Stimulated activated CD8-positive, alpha-beta memory T cell treated with anti-CD3 and anti-CD28 coated beads, Interleukin-7, amount 100 ng/mL, for 48 hours (primary cell): ENCODE data around the gene MIA2.
"Not testable (repeated sequence)": the region's sequence is repeated elsewhere in the genome, so short reads cannot be mapped to it uniquely, and the experiment has no call there.

Source experiments
- DNase-seq, 2 donors: peaks; one replicate each; pipeline ENCODE4 v3.0.0-alpha.2; 2020; ENCODE audit warnings: low read depth in 1 of 2; ENCODE audit errors: extremely low read depth in 1 of 2

Gene MIA2

DNA sequence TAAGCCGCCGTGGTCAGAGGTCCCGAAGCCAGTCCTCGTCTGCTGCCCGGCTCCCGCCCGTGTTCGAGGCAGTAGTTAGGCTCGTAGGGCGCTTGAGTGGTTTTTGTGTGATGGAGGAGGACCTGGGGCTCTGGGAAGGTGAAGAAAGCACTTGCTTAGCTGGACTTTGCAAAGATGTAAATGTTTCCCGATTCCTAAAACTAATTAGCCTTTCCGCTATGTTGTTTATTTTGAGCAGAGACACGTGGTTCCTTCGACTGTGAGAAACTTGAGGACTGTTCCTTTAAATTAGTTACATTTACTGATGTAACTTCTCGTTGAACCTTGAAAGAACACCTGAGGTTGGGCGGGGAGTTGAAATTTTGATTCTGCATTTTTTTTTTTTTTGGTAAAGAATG lies 33.9 kb downstream of the MIA2 start:
- no peak for DNase-seq

GRCh38 chr14:39268393-39268792 lies 34.7 kb downstream of the MIA2 start:
- no peak for DNase-seq

- no peak for DNase-seq
These were observed 39.2 kb downstream of the MIA2 start for GRCh38 chr14:39272918-39273317.

DNA sequence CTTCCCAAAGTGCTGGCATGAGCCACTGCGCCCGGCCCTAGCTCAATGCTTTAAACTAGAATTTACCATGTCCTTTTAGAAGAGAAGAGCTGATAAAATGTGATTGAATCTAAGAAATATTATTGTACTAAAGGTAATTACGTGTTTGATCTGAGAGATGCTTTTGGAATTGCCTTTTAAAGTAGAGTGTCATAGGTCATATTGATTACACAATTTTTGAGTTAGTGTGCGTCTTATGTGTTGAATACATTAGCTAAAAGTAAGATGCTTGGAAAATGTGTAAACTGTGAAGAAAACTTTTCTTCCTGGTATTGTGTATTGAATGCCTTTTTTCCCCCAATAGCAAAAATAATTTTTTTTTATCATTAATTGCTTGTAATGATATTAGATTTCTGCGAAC lies 41.7 kb downstream of the MIA2 start:
- DNase-seq, result no peak

GRCh38 chr14:39276005-39276404 lies 42.3 kb downstream of the MIA2 start:
- DNase-seq, result no peak

GRCh38 chr14:39276579-39277114 lies 42.9 kb downstream of the MIA2 start:
- no peak for DNase-seq

- no peak for DNase-seq
These were observed 45.8 kb downstream of the MIA2 start for GRCh38 chr14:39279515-39279914.

GRCh38 chr14:39280678-39281077 lies 47.0 kb downstream of the MIA2 start:
- not testable (repeated sequence) for DNase-seq

DNA sequence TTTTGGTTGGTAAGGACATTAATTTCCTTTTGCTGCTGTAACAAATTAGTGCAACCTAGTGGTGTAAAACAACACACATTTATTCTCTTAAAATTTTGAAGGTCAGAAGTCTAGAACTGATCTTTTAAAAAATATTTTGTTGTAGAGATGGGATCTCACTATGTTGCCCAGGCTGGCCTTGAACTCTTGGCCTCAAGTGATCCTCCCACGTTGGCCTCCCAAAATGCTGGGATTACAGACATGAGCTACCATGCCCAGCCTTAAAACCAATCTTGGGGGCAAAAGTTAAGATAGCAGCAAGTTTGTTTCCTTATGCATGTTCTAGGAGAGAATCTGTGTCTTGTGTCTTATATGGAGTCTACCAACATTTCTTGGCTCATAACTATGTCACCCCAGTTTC lies 55.8 kb downstream of the MIA2 start:
- DNase-seq, result no peak

DNA sequence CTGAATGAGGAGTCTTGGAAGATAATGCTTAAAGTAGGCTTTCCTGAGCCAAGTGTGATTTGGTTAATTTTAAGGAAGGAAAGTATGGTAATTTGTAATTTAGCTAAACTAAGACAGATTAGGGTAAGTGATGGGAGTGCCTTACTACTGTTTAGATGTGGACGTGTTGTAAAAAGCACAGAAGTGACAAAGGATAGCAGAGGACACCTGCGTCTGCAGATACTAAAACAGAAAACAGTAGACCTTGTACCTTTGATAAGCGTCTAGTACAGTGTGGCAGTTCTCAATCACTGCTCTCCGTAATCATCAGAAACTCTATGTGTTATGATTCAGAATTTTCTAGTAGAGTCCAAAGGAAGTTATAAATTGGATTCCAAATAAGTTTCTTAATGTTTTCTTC lies 58.0 kb downstream of the MIA2 start:
- DNase-seq, result no peak

DNA sequence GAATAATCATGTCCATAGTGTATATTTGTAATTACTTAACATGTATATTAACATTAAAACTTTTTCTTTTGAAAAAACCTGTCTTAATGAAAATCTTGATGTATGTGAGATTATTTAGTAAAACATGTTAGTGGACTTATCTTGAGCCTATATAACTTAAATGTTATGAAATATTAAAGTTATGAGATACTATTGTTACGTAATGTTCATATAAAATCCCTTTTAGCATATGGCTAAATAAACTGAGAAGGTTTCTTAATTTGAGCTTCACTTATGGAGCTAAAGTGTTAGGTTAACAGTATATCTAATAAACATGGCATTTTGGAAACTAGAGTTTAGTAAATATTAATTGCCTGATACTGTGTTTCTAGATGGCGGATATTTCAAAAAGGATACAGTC lies 59.9 kb downstream of the MIA2 start:
- DNase-seq, result no peak

- not testable (repeated sequence) for DNase-seq
These were observed 66.7 kb downstream of the MIA2 start for GRCh38 chr14:39300389-39300788.

DNA sequence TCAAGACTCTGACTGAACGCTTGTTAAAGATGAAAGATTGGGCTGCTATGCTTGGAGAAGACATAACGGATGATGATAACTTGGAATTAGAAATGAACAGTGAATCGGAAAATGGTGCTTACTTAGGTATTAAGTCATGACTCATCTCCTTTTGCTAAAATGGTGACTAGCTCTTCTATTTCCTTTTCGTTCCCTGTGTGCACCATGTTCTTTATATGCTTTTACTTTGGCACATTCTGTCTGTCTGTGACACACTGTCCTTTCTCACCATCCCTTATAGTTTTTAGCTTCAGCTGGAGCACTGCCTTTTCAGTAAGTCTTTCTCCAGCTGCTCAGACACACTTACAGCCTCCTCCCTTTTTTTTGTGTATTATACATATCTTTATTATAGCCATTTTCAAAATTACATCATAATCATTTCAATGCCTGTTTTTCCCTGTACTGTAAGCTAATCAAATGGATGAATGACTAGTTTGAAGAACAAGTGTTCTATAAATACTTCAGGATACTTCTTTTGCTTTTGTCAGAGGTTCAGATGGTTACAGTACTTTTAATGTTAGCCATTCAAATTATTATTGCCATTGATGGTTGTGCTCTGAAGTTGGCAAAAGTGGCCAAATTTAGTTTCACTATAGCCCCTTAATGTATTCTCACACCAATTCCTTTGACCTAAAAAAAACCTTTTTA lies 68.6 kb downstream of the MIA2 start:
- DNase-seq, result no peak

GRCh38 chr14:39303115-39303514 lies 69.4 kb downstream of the MIA2 start:
- DNase-seq, result no peak

GRCh38 chr14:39307815-39308214 lies 74.1 kb downstream of the MIA2 start:
- DNase-seq, result no peak

GRCh38 chr14:39310051-39310450 lies 76.3 kb downstream of the MIA2 start:
- DNase-seq, result no peak

DNA sequence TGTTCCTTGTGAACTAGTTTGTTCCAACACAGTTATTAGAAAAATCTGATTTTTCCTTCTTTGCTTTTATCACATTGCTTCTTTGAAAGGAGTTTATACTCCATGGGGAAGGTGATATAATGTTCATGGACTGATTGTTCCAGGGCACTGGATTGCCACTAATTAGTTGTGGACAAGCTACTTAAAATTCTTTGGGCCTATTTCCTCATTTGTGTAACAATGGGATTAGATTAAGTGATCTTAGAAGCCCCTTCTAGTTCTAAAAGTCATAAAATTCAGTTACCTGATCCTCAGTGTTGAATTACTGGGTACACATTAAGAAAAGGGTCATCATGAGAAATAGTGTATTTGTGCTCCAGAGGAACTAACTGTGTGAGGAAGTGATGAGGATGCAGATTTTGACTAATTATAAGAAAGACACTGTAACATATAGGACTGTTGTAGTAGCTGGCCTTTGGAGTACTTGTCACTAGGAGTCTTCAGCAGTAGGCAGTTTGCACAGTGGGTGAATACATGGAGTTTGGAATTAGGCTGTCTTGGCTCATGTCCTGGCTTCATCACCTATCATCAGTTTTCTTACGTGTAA lies 82.2 kb downstream of the MIA2 start:
- no peak for DNase-seq

- DNase-seq, result no peak
These were observed 83.3 kb downstream of the MIA2 start for GRCh38 chr14:39316830-39317553.

- no peak for DNase-seq
These were observed 84.9 kb downstream of the MIA2 start for GRCh38 chr14:39318574-39318973.

GRCh38 chr14:39319381-39319780 lies 85.7 kb downstream of the MIA2 start:
- DNase-seq, result no peak

- no peak for DNase-seq
These were observed 86.6 kb downstream of the MIA2 start for GRCh38 chr14:39320318-39320717.

GRCh38 chr14:39322807-39323206 lies 89.1 kb downstream of the MIA2 start:
- DNase-seq, result no peak
